Kidney tubule cell (primary cell): ENCODE results near the gene CCNY.
A peak's percentile ranks its signal among the peaks of the same experiment; 100 is the strongest.

Experiments used
- DNase-seq: peaks from one replicate; pipeline ENCODE4 v3.0.0-alpha.2; 2018; ENCODE audit warnings: low spot score

CCNY gene

GRCh38 chr10:35486297-35486990 is 150.1 kb downstream of the CCNY start:
- DNase-seq = no peak

GRCh38 chr10:35487336-35488034 is 151.2 kb downstream of the CCNY start:
- DNase-seq = no peak

GRCh38 chr10:35488228-35488627 is 151.9 kb downstream of the CCNY start:
- no peak for DNase-seq

- no peak for DNase-seq
These were observed 156.3 kb downstream of the CCNY start for GRCh38 chr10:35492386-35493195.

- no peak for DNase-seq
These were observed 157.1 kb downstream of the CCNY start for GRCh38 chr10:35493196-35494118.

- DNase-seq = no peak
These were observed 159.3 kb downstream of the CCNY start for GRCh38 chr10:35495521-35496119.

GRCh38 chr10:35497909-35498308 is 161.6 kb downstream of the CCNY start:
- DNase-seq = no peak

- peak; percentile 16 for DNase-seq
These were observed 162.4 kb downstream of the CCNY start for GRCh38 chr10:35498693-35499092.

- DNase-seq = no peak
These were observed 165.6 kb downstream of the CCNY start for GRCh38 chr10:35501923-35502322.

GRCh38 chr10:35502692-35503091 is 166.4 kb downstream of the CCNY start:
- no peak for DNase-seq

- DNase-seq = no peak
These were observed 167.3 kb downstream of the CCNY start for GRCh38 chr10:35503578-35503977.

GRCh38 chr10:35504132-35504531 is 167.8 kb downstream of the CCNY start:
- no peak for DNase-seq

- DNase-seq = no peak
These were observed 169.0 kb downstream of the CCNY start for GRCh38 chr10:35505241-35505873.

- no peak for DNase-seq
These were observed 170.4 kb downstream of the CCNY start for GRCh38 chr10:35506741-35507140.

- no peak for DNase-seq
These were observed 171.3 kb downstream of the CCNY start for GRCh38 chr10:35507519-35508109.

GRCh38 chr10:35508647-35509046 is 172.3 kb downstream of the CCNY start:
- no peak for DNase-seq

GRCh38 chr10:35510891-35511290 is 174.6 kb downstream of the CCNY start:
- DNase-seq = no peak

- DNase-seq = no peak
These were observed 175.3 kb downstream of the CCNY start for GRCh38 chr10:35511647-35512046.

- DNase-seq = no peak
These were observed 179.9 kb downstream of the CCNY start for GRCh38 chr10:35516102-35516670.
